GM10266 (cell line): ENCODE measurements around the gene SHISA6.

Experiments used
- DNase-seq: peaks from one replicate; pipeline ENCODE4 v3.0.0; 2012; ENCODE audit errors: extremely low spot score
- TF ChIP-seq, protein P1 (sequence below): IDR thresholded peaks from 2 replicates; pipeline ENCODE4 v1.5.1; 2012; ENCODE audit warnings: mild to moderate bottlenecking, low read depth; ENCODE audit not compliant: control insufficient read depth, insufficient read depth; ENCODE audit errors: missing control alignments

The SHISA6 gene

DNA sequence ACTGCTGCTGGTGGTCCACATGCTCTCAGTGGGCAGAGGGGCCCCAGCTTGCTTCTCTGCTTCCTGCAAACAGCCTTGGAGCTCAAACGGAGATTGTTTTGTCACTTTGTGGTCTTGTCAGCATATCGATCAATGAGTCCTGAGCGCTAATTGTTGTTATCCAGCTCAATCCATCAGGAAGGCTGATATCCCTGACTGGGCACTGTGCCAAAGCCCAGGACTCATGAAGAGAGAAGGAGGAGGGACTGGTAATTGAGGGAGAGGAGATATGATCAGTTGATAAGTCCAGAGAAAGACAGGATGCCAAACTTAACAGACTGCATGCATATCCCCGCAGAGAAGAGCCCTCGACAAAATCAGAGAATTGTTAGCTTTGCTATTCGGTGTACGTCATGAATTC, 298.6 kb downstream of the SHISA6 start:
- no peak for DNase-seq
- TF ChIP-seq, protein P1, sequence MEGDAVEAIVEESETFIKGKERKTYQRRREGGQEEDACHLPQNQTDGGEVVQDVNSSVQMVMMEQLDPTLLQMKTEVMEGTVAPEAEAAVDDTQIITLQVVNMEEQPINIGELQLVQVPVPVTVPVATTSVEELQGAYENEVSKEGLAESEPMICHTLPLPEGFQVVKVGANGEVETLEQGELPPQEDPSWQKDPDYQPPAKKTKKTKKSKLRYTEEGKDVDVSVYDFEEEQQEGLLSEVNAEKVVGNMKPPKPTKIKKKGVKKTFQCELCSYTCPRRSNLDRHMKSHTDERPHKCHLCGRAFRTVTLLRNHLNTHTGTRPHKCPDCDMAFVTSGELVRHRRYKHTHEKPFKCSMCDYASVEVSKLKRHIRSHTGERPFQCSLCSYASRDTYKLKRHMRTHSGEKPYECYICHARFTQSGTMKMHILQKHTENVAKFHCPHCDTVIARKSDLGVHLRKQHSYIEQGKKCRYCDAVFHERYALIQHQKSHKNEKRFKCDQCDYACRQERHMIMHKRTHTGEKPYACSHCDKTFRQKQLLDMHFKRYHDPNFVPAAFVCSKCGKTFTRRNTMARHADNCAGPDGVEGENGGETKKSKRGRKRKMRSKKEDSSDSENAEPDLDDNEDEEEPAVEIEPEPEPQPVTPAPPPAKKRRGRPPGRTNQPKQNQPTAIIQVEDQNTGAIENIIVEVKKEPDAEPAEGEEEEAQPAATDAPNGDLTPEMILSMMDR = no peak

DNA sequence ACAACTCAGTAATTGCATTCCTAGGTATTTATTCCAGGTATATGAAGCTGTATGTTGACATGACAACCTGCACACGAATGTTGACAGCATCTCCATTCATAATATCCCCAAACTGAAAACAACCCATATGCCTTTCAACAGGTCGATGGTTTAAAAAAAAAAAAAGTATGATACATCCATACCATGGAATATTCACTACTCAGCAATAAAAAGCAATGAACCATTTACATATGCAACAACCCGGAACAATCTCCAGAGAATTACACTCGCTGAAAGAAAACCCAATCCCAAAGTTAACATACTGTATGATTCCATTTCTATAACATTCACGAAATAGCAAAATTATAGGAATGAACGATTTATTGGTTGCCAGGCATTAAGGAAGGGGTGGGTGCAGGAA, 304.0 kb downstream of the SHISA6 start:
- TF ChIP-seq, protein P1 = no peak
- no peak for DNase-seq

DNA sequence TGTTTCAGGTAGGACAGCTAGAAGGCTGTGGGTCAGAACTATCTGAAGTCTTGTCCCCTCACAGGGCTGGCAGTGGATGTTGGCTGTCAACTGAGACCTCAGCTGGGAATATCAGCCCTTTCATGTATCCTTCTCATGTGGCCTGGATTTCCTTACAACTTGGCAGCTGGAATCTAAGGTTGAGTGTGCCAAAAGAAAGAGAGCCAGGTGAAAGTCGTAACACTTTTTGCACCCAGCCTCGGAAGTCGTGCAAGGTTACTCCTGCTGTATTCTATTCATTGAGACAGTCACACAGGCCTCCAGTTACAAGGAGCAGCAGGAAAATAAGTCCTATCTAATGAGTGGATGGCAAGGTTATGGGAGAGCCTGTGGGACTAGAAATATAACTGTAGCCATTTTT, 304.7 kb downstream of the SHISA6 start:
- TF ChIP-seq, protein P1 = no peak

DNA sequence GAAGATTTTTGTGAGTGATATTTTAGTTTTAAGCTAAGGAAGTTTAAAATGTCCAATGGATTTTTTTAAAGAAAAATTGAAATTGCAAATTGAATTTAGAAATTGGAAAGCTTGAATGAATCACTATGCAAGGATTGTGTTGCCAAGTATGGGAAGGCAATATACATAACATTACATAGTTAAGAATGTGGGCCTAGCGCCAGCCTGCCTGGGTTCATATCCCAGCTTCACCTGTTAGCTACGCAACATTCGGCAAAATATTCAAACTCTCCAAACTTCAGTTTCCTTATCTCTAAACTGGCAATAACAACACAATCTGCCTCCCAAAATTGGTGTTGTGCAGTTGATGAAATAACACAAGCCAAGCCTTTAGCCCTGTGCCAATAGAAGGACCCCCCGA, 306.8 kb downstream of the SHISA6 start:
- DNase-seq = no peak
- TF ChIP-seq, protein P1 = no peak

More for the DNA sequence above, 304.7 kb downstream of the SHISA6 start:
- DNase-seq = no peak

DNA sequence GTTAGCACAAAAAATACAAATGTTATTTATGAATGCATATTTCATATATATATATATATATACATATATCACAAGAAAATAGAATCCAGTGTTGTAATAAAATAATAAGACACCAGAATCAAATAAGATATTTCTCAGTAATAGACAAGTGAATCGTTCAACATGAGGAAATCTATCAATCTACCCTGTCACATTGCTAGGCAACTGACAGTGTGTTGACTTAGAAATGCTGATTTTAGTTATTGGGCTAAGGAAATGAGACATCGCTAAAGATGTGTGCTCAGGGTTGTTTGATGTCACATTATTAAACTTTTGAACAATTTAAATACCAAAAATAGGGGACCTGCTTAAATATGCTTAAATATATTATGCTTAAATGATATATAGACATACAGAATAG, 307.4 kb downstream of the SHISA6 start:
- TF ChIP-seq, protein P1 = no peak
- DNase-seq = no peak

DNA sequence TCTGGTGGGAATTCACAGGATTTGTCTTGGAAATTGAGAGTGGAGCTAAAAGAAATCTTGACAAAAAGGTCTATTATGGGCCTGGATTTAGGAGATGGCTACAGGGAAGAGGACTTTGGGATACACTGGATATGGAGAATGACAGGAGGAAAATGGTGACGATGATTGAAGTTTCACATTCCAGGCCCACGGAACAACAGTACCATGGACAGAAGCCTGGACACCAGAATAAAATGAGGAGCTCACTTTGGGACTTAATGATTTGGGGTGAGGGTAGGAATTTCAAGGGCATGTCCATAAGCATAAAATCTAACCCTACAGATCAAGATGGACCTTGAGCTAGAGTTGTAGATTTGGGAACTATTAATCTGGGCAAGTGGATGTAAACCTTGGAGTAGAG, 309.4 kb downstream of the SHISA6 start:
- TF ChIP-seq, protein P1 = no peak
- no peak for DNase-seq

DNA sequence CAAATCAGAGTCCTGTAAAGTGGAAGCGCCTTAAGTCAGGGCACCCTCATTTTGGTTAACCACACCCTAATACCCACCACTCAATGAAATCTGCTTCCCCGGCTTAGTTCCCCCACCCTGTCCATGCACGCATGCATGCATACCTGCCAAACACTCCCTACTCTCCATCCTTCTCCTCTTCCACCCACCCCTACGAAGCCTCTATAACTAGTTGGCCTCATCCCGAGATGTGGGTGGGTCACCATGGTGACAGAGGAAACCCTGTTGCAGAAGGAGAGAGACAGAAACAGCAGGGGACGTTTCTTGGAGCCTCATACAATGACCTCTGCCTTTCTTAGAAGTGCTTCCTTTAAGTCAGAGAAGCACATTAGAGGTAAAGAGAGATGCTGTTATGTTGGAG, 310.4 kb downstream of the SHISA6 start:
- no peak for DNase-seq
- TF ChIP-seq, protein P1 = no peak

DNA sequence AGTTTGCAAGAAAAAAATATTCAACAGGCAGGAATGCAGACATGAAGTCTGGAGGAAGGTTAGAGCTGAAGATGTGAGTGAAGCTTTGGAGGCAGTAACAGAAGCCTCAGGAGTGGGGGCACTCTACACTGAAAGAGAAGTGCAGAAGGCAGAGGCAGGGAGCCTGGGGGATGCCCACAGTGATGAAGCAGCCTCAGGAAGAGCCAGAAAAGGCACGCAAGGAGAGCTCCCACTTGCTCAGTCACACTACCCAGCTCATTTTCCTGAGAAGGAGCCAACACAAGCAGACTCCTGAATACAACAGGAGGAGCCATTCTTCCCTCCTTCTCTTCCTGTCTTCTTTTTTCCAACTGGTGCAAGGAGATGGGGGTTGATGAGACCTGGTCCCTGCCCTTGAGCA, 312.1 kb downstream of the SHISA6 start:
- TF ChIP-seq, protein P1 = no peak
- no peak for DNase-seq
